Amniotic epithelial cell (primary cell): ENCODE results near the gene MYOCD.

Experiments used
- DNase-seq: peaks from one replicate; pipeline ENCODE4 v3.0.0-alpha.2; 2010; ENCODE audit warnings: low read depth

The MYOCD gene

DNA sequence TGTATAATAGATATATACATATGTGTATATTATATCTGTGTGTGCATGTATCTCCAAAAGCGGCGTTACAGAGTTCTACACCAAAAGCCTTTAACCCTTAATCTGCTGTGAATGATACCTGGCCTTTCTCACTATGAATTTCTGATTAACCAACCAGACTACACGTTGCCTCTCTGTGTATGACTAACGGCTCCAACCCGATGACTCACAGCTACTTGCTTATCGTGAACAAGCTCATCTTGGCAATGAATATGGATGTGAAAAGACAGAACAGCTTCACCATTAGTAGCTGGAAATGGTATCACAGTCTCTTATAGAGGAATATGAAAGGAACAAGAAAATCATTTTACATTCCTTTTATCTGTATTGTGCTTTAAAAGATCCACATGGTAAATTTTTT is 99.9 kb downstream of the MYOCD start:
- peak; percentile 86 for DNase-seq

DNA sequence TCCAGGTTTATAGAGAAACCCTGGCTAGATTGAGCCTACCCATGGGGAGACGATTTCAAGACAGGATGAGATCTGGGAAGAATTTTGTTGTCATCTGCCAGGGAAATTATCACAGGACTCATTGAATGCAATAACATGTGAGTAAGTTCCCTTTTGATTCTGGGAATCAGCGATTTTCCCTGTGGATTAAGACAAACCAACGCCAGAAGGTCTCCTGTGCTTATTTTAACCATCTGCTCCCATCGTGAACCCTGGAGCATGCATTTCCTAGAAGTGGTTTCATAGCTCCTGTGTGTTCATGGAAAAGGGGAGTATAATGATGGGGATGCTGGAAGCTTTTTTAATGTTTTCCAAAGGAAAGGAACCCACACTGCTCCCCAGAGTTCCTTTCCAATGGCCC is 102.6 kb downstream of the MYOCD start:
- no peak for DNase-seq

DNA sequence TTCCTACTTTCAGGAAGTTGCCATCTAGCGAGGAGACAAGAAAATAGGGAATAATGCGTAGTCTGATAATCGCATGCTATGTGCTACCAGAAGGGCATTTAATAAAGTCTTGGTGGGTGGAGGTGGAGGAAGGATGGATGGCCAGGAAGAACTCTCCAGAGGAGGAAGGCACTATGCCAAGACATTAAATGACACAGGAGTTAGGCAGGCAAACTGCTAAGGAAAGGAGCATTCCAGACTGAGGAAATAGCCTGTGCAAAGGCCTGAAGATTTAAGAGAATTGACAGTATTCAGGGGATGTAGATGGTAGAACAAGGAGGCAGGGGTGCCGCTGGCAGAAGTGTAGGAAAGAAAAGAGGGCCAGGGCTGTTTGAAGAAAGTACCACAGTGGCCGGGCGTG is 104.3 kb downstream of the MYOCD start:
- DNase-seq, result no peak

DNA sequence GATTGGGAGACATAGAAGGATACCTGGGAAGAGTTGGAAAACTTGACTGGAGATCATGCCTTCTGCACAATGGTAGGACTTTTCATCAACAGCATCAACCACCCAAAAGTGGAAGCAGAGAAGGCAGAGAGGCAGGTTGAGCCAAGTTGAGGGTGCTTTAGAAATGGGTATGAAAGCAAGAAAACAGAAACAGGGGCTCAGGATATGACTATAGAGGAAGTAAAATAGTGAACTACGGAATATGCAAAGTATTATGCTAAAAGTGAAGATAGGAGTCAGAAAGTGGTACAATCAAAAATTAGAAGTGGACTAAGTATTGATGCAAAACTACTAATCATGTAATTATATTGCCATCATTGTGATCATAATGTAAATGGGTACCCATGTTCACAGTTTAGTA is 107.5 kb downstream of the MYOCD start:
- DNase-seq, result no peak

DNA sequence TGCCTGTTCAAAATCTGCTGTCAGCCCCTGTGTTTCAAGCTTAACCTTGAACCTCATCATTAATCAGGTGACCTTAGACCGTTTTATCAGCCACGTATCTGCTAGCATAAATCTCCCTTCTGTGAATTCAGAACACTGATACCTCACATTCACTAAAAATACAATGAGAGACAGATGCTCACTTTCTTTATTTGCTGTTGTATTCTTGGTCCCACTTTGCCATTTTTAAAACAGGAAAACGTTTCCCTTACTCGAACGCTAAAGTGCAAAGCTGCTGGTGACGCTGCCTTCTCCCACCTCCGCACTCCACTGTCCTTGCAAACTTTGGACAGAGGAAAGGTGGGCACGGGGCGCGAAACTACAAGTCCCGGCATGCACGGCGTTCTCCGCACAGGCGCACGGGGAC is 123.4 kb downstream of the MYOCD start:
- no peak for DNase-seq

DNA sequence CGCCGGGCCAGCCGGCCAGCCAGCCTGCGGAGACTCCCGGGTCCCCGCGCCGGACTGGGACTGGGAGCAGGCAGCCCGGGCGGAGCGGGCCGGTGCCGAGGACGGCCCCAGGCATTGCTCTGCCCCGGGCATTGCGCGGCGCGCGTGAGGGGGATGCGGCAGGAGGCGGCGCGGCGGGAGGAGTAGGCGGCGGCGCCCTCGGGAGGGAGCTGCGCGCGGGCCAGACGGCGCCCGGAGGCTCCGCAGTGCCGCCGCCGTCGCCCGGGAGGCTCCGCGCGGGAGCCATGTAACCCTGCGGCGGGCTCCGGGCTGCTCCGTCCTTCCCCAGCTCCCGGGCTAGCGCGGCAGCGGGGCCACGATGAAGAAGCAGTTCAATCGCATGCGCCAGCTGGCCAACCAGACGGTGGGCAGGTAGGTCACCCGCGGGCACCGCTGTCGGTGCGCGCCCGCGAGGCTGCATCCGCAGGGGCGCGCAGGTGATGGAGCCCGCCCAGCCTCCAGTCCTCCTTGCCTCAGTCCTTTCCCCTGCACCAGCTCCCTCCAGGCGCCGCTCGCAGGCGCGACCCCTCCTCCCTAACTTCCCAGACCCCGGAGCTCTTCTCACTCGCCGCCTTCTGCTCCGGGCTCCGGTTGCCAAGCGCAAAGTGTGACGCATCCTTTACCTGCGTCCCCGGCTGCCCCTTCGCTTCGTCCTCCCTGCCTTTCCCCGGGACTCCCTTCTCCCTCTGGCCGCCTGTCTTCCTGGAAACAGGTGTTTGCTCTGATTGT is 124.0 kb downstream of the MYOCD start, which contains the start of gene ARHGAP44:
TSS of gene ARHGAP44 (plus strand) at position 18 of the 768 bp plus-strand sequence. CDS start at position 359, 341 bp downstream.
- peak; percentile 55 for DNase-seq

DNA sequence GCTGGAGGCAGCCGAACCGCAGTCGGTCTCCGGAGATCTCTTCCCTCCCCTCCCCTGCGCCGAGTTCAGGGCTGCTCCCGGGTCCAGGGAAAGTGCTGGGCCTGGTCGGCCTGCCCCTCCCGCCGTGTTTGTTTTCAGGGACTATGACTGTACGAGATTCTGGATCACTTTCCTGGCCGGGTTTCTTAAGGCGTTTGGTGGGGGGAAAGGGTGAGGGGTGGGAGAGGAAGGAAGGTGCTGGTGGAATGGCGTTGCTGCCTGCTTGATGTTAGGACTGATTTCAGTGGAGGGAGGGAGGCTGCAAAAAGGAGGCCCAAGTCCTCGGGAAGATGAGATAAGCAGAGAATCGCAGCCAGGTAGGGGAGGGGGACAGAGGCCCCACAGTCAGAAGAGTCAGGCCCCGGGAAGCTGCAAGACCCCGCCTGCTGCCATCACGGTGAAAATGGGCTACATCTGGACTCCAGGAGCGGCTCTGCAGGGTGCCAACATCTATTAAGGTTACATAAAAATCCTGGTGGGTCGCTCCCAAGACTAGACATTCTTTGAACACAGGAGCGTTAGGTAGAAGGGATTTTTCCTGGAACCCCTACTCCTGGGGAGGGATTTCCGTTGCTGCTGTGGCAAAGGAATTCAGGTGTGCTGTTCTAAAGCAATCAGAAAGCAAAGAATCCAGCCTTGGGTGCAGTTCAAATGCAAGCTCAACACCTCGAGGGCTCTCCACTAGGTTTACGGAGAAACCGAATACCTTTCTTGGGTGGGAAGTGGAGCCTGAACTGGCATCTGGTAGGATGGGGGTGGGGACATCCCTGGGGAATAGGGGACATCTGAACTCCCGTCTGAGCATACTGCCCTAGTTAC is 124.8 kb downstream of the MYOCD start:
- DNase-seq, result no peak

DNA sequence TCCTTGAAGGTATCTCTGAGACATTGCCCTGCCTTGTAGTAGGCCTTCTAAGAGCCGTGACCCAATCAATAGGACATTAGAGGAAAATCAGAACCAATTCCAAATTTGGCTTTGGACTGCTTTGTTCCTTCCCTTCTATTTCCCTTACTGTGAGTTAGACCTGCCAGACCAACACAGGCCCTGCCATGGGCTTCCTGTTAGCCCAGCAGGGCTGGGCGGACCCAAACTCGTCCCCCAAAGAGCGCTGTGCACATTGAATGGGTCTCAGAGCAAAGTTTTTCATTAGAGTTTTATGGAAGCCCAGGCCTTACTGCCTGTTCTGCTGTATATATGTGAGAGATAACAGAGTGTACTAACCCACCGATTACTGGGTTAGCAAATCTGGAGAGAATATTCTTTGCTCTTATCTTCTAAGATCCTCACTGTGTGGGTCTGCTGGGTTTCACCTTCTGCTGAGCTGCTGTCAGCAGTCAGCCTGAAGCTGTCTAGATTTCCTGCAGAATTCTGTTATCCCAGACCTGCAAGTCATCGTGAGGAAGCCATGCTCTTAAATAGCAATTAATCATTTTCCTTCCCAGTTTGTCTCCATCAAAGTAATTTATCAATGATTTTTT is 129.3 kb downstream of the MYOCD start:
- no peak for DNase-seq

DNA sequence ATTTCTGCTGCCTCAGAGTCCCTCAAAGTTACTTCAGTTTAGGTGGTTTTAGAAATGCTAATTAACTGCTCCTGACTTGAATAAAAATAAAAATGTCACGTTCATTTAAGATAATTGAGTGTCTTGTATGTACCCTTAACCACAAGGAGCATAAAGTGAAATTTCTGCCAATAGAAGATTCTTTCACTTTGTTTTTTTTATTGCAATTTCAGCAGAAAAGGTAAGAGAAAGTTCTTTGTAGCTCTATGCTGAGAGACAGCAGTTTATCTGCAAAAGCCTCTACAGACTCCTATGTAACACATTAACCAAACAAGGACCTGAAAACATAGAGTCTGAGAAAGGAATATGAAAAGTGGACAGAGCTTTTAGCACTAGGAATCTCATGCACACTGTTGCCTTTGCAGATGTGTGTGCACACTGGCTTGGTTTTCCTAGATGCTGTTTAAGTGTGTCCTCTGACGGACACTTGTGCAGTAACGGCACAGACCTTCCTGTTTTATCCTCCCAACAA is 135.2 kb downstream of the MYOCD start:
- DNase-seq, result no peak

DNA sequence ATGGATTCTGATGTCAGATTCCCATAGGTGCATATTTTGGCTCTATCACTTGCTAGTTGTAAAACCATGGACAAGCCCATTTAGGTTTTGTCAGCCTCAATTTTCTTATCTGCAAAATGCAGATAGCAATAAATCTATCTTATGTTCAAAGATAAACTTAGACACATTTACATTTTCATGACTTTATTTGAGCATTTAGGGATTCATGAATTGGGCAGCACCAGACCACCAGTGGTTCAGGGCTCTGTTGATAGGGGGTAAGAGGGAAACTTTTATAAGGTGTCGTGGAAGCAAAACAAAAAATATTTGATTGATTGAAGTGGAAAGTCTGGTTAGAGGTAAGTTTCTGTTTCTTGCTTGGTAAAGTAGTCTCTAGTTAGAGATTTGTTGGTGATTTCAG is 140.9 kb downstream of the MYOCD start:
- no peak for DNase-seq

DNA sequence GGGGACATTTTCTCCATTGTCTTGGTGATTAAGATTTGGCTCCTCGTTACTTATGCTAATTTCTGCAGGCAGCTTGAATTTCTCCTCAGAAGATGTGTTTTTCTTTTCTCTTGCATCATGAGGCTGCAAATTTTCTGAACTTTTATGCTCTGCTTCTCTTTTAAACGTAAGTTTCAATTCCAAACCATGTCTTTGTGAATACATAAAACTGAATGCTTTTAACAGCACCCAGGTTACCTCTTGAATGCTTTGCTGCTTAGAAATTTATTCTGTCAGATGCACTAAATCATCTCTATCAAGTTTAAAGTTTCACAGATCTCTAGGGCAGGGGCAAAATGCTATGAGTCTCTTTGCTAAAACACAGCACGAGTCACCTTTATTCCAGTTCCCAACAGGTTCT is 143.0 kb downstream of the MYOCD start:
- DNase-seq, result no peak

DNA sequence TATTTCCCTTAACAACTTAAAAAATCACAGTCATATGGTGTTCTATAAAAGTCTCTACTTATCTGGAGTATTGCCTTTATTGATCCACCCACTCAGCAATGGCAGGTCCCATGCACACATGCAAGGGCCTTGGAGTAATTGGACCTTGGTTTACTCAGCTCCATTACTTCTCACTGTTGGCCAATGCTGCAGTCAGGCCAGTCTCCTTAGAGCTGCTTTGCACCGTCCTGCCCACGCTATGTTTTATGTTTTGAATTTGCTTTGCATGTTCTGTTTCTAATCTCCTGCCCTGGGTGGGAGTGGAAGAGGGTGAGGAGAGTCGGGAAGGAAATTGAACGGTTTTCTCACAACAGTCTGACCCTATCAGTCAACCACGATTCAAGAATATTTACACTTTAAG is 147.2 kb downstream of the MYOCD start:
- DNase-seq, result no peak

DNA sequence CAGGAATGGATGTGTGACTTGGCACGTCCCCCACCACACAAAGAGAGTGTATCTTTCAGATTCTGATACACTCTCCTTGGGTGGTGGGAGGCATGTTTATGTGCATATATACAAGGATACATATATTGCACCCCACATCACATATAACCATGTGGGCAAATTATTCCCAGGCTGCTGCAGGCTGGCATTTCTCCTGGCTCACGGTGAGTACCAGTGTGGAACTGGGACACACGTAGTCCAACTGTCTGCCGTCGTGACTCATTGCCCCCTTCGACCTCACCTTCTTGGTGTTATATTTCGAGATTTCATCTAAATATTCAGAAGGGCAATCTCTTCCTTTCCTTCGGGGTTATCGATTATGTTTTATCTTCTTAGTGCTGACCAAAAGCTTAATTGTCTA is 148.0 kb downstream of the MYOCD start:
- DNase-seq, result no peak

DNA sequence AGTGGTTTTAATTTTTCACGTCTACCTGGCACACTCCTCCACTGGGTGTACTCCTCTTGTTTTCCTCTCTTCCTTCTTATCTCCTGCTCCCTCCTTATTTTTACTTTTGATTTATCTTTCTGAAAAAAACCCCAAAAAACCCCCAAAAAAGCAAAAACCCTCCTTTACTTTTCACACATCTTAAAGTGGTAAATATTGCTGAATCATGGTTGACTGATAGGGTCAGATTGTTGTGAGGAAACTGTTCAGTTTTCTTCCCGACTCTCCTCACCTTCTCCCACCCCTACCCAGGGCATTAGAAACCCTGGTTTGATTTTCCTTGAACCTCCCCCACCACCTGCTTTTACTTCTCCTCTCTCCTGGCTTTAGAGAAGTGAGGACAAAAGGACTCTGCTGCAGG is 149.0 kb downstream of the MYOCD start:
- no peak for DNase-seq

DNA sequence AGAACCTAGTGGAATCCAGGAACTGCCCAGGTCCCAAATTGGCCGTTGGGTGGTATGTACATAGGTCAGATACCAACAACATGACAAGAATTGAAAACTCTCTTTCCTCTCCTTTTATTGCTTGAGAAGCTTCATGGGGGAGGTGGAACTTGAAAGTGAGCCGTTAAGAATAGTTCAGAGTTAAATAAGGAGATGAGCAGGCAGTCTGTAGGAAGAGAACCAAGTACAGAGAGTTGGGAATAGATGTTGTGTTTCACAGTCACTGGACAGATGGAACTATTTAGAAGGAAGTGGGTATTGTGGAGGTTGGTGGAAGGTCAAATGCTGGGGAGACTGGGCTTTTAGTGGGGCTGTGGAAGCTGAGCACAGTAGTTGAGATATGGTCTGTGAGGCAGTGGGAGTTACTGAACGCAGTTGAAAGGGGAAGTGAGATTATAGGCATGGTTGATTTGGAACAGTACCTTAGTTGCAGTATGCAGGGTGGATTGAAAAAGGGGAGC is 150.0 kb downstream of the MYOCD start:
- no peak for DNase-seq
